ENCODE results near the gene SYT6.
"Not testable (repeated sequence)": the region's sequence is repeated elsewhere in the genome, so short reads cannot be mapped to it uniquely, and the experiment has no call there.

DNA sequence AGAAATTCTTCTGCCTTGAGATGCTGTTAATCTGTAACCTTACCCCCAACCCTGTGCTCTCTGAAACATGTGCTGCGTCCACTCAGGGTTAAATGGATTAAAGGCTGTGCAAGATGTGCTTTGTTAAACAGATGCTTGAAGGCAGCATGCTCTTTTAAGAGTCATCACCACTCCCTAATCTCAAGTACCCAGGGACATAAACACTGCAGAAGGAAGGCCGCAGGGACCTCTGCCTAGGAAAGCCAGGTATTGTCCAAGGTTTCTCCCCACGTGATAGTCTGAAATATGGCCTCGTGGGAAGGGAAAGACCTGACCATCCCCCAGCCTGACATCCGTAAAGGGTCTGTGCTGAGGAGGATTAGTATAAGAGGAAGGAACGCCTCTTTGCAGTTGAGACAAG lies 95.4 kb downstream of the SYT6 start:
- not testable (repeated sequence) for TF ChIP-seq POLR2AphosphoS5, CTCF, POLR2A, EP300 (IDR thresholded peaks at IDR 0.05)

Measured in gastroesophageal sphincter (tissue), 3 donors.